ENCODE measurements around the gene FAM9B. TPM values are rescaled to one million over a fixed set of nuclear protein-coding genes. Genes with fewer than 3 reads are reported as not detected.

Gene FAM9B
- total RNA-seq, 1 experiment from 2014 or later, result 0.17 TPM

- DNase-seq (ENCODE audit: low read depth), result no peak
Observed at GRCh38 chrX:8980756-8981155, 53.2 kb downstream of the FAM9B start.

Other genes starting within 250 kb of the FAM9B start
- gene FAM9A, start 232.7 kb downstream of the FAM9B start, total RNA-seq (2014; rRNA removed), result not detected in 2 replicates